SK-N-MC (cell line): Measurements from ENCODE around the gene KIF1A.

Source experiments
- EZH2 ChIP-seq: fragments of 200-600 bp; sonication (generic); IDR thresholded peaks from one replicate; pipeline ENCODE4 v1.6.1; 2017; ENCODE audit warnings: antibody characterized with exemption
- POLR2AphosphoS5 ChIP-seq: IDR thresholded peaks from 2 replicates; pipeline ENCODE4 v1.6.1; 2012; ENCODE audit warnings: mild to moderate bottlenecking, low read depth, low read length, borderline replicate concordance

DNA sequence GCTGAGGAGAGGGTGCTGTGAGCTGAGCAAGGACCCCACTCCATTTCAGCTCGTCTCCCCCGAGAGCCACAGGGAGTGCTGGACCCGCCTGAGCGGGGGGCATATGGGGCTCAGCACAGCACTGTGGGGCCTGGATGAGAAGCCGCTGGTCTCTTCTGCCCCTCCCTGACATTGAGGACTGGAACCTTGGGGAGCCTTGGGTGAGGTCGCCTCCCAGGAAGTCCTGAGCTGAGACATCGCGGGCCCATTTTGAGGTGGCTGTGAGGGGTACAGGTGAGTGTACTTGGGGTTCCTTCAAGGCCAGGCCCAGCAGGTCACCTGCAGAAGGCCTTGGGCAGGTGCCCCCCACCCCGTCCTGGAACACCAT lies 131.5 kb downstream of the KIF1A start:
- TF ChIP-seq POLR2AphosphoS5: no peak
- no peak for TF ChIP-seq EZH2
